Esophagus muscularis mucosa (tissue), 3 donors: Measurements from ENCODE around the gene GCK.

Experiments
- EP300 ChIP-seq: sonication (generic); formaldehyde crosslinking; IDR thresholded peaks from one replicate; pipeline ENCODE4 v1.6.1; 2017; ENCODE audit warnings: antibody characterized with exemption
- TF ChIP-seq, protein P1 (sequence below), 3 experiments: fragments of 200-600 bp in 2 of 3; fragments of 450-650 bp in 1 of 3; sonication (generic) in 2 of 3; IDR thresholded peaks; one replicate each; pipeline ENCODE4 v1.5.1; 2017 to 2019; ENCODE audit warnings: antibody characterized with exemption in 3 of 3, mild to moderate bottlenecking in 2 of 3, moderate library complexity in 1 of 3

DNA sequence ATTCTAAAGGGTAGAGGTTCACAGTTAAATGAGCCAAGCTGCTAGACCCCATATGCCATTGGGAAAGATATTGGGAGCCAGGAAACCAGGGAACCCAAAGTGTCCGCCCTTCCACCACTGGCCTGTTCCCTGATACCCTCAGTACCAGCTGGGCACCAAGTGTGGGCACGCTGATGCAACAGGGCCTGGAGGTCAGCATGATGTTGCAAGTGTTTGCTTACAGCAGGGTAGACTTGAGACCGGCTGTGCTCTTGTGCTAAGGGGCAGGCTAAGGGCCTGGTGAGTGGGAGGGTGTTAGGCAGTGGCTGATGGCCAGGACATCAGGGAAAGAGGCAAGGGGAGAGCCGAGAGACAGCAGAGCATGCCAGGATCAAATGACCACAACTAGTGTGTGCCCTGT, 27.1 kb downstream of the GCK start:
- TF ChIP-seq, protein P1, sequence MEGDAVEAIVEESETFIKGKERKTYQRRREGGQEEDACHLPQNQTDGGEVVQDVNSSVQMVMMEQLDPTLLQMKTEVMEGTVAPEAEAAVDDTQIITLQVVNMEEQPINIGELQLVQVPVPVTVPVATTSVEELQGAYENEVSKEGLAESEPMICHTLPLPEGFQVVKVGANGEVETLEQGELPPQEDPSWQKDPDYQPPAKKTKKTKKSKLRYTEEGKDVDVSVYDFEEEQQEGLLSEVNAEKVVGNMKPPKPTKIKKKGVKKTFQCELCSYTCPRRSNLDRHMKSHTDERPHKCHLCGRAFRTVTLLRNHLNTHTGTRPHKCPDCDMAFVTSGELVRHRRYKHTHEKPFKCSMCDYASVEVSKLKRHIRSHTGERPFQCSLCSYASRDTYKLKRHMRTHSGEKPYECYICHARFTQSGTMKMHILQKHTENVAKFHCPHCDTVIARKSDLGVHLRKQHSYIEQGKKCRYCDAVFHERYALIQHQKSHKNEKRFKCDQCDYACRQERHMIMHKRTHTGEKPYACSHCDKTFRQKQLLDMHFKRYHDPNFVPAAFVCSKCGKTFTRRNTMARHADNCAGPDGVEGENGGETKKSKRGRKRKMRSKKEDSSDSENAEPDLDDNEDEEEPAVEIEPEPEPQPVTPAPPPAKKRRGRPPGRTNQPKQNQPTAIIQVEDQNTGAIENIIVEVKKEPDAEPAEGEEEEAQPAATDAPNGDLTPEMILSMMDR (IDR thresholded peaks at IDR 0.05): no peak
- no peak for TF ChIP-seq EP300
